NCI-H774 (cell line): ENCODE results near the gene CDH23.

Experiments used
- DNase-seq: peaks from one replicate; lab custom pipeline; 2025; lab: John Stamatoyannopoulos, UW

CDH23 gene

DNA sequence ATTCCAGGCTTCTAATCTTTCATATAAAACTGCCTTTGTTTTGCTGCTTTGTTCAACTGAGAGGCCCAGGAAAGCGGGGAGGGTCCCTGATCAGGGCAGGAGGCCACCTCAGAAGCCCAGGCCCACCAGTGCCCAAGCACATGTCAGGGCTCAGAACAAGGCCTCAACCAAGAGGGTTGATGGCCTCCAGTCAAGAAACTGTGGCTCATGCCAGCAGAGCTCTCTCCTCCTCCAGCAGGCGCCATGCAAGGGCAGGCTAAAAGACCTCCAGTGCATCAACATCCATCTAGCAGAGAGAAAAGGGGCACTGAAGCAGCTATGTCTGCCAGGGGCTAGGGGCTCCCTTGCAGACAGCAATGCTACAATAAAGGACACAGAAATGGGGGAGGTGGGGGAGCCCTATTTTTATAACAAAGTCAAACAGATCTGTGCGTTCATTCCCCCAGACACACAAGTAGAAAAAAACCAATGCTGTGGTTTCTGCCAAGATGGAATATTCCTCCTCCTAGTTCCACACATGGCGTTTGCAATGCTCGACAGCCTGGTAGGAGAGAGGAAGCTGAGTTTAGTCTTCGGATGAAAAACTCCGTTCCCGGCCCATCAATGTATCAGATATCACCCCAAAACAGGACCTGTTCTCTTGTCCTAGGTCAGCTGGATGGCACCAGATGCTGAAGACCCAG is 420.4 kb downstream of the CDH23 start:
- DNase-seq, result no peak

GRCh38 chr10:71817831-71818655 is 421.3 kb downstream of the CDH23 start:
- DNase-seq, result no peak

DNA sequence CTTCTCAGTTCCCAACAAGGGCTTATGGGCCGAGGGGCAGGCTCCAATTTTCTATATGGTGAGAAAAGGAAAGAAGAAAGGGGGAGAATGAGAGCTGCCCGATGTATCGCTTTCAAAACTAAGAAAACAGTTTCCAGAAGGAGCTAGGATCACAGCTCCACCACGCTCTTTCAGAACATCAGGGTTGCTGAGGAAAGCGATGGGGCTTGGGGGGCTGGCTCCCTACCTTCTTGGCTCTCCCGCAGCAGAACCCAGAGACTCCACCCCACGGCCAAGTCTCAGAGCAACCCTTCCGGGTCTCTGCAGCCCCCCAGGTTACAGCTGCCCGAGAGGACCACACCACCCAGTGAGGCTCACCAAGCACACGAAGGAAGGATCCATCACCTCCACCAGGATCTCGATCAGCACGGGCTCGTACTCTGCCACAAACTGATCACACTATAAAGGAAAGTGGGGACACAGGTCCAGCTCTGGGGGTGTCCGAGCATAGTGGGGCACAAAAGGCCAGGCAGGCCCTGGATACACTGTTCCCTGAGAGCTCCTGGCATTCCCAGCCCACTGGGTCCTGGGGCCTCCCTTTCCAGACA is 422.0 kb downstream of the CDH23 start:
- no peak for DNase-seq

DNA sequence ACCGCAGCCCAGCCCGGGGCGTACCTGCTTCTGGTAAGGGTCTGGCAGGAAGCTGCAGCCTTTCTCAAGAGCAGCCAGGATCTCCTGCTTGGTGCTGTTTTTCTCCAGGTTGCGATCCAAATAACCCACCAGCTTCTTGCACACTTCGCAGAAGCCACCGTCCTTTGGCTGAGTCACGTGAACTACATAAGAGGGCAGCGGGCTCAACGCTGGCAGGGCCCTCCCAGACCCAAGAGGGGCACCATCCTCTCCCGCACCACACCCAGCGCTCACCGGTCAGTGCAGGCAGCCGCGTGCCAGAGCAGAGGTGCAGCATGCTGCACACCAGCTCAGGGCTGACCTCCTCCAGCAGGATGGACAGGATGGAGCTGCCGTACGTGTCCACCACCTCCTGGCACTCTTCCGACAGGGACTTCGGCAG is 422.7 kb downstream of the CDH23 start:
- no peak for DNase-seq

DNA sequence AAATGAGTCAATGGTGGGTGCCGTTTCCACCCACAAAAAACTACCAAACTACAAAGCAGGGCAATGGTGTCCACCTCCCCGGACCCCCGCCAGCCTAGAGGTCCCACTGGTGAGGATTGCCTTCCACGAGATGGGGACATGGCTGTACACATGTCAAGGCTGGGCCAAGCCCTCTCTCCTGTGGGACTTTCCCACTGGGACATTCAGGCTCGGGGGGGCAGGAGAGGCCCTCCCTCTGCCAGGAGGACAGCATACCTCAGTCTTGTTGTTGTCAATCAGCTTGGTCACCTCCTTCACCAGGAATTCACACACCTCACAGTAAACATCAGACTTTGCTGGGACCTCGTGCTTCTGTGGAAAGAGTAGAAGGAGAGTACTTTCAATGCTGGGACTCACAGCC is 423.3 kb downstream of the CDH23 start:
- no peak for DNase-seq

DNA sequence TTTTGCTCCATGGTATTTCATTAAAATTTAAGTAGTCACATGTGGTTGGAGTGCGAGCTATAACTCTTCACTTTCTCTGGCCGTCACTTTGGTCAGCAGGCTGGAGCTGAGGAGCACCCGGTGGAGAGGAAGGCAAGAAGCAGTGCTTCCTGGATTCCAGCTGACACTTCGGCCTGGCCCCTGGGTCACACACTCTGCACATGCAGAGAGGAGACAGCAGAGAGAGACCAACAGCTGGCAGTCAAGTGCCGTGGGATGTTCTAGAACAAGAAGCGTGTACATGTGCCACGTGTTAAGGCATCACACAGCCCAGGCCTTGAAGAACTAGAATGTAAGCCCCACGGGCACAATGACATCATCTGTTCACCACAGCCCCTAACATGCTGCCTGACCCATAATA is 424.2 kb downstream of the CDH23 start:
- no peak for DNase-seq

GRCh38 chr10:71821909-71822763 is 425.4 kb downstream of the CDH23 start:
- DNase-seq, result no peak

DNA sequence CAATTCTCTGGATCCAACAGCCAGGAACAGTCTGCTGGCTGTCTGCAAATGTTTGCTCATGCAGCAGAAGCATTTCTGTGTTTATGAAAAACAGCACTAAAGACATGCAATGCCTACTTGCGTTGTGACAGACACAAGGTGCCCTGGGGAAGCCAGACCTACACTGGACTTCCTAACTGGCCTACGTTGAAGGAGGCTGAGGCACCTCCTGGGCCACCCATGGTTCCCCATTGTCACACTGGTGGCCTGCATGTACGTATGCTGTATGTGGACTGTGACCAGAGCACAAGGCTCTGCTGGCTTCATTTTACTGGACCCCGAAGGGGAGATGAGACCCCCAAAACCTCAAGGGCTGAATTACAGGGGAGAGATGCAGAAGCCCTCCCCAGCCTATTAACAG is 426.6 kb downstream of the CDH23 start:
- DNase-seq, result no peak

DNA sequence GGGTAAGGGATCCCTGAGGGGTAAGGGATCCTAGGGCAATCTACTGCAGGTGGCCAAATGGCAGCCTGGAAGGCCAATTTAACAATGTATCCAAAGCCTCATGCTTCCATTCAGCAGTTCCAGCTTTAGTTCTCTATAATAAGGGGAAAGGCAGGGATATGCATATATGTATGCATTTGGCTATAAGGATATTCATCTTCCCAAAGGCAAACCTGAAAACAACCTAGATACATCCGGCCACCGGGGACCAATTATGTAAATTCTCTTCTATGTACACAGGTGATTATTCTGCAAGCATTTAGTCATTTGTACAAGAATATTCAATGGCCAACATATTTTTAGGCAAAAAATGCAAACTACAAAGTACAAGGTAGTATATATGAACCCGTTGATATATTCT is 427.6 kb downstream of the CDH23 start:
- DNase-seq, result no peak

- no peak for DNase-seq
Observed at GRCh38 chr10:71825217-71825616, 428.5 kb downstream of the CDH23 start.

GRCh38 chr10:71827852-71828251 is 431.1 kb downstream of the CDH23 start:
- no peak for DNase-seq

- DNase-seq, result no peak
Observed at GRCh38 chr10:71828702-71829101, 432.0 kb downstream of the CDH23 start.

DNA sequence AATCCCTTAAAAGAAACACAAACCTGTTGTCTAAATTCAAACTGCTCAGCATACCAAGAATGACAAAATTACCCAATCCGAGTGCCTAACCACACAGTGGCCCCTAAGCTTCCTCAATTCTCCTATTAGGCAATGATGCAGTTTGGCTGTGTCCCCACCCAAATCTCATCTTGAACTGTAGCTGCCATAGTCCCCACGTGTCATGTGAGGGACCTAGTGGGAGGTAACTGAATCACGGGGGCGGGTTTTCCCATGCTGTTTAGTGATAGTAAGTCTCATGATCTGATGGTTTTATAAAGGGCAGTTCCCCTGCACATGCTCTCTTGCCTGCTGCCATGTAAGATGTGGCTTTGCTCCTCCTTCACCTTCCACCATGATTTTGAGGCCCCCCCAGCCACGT is 432.5 kb downstream of the CDH23 start:
- no peak for DNase-seq

- DNase-seq, result no peak
Observed at GRCh38 chr10:71829896-71830295, 433.2 kb downstream of the CDH23 start.

DNA sequence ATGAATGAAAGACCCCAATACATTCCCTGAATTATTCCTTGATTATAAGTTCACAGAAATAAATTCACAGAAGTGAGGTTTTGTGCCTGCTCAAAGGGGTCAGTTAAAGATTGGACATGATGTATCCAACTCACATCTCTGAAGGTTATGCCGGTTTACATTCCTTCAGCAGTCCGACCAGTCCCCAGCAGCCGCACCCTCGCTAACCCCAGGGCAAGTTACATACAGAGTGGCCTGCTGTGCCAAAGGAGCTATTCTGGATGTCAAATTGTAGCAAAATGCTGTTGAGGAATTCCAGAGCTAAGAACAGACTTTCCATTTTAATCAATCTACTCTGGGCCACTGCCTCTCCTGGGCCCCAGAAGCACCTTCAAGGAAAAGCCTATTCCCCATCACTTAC is 434.0 kb downstream of the CDH23 start:
- DNase-seq, result no peak

- DNase-seq, result no peak
Observed at GRCh38 chr10:71831646-71832552, 435.2 kb downstream of the CDH23 start.

DNA sequence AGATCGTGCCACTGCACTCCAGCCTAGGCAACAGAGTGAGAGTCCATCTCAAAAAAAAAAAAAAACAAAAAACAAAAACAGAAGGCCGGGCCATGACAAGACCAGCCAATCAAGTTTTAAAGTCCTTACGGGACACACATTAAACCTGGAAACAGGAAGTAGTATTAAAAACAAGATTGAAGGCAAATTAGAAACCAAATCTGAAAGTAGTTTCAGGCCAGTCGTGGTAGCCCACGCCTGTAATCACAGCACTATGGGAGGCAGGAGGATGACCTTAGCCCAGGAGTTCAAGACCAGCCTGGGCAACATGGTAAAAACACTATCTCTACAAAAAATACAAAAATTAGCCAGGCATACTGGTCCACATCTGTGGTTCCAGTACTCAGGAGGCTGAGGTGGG is 436.2 kb downstream of the CDH23 start:
- DNase-seq, result no peak

- DNase-seq, result no peak
Observed at GRCh38 chr10:71833451-71834342, 437.0 kb downstream of the CDH23 start.

- no peak for DNase-seq
Observed at GRCh38 chr10:71834343-71834674, 437.6 kb downstream of the CDH23 start.
